Gastrocnemius medialis (tissue), 4 donors: ENCODE results near the gene EXOSC5. TPM values are rescaled to one million over a fixed set of nuclear protein-coding genes. Genes with fewer than 3 reads are reported as not detected.

ENCODE experiments used
- ATAC-seq, 2 donors: fragments of 150-250 bp; one replicate each; pipeline ENCODE4 v1.9.1; 2016
- DNase-seq, 2 donors: peaks; one replicate each; pipeline ENCODE4 v3.0.0-alpha.2; 2019
- H3K27ac ChIP-seq, 4 donors: fragments of 200-600 bp; sonication (generic); 1 replicate in 1 of 4; 2 replicates in 3 of 4; pipeline ENCODE4 v1.5.1; 2016 to 2018; ENCODE audit warnings: mild to moderate bottlenecking in 2 of 4, moderate library complexity in 1 of 4
- H3K27me3 ChIP-seq, 3 donors: fragments of 200-600 bp; sonication (generic) in 2 of 3; 1 replicate in 1 of 3; 2 replicates in 2 of 3; pipeline versions ENCODE4 v1.5.1 to v1.6.0; 2016 to 2019; ENCODE audit warnings: mild to moderate bottlenecking in 1 of 3, moderate library complexity in 1 of 3
- H3K36me3 ChIP-seq, 2 donors: fragments of 200-600 bp; sonication (generic) in 1 of 2; one replicate each; pipeline ENCODE4 v1.5.1; 2017 to 2018
- H3K4me1 ChIP-seq, 2 donors: fragments of 200-600 bp; sonication (generic) in 1 of 2; one replicate each; pipeline ENCODE4 v1.5.1; 2016 to 2017; ENCODE audit warnings: mild to moderate bottlenecking in 2 of 2
- H3K4me3 ChIP-seq, 4 donors: fragments of 200-600 bp; sonication (generic) in 3 of 4; 1 replicate in 1 of 4; 2 replicates in 3 of 4; pipeline ENCODE4 v1.5.1; 2016 to 2019; ENCODE audit warnings: mild to moderate bottlenecking in 2 of 4
- H3K9me3 ChIP-seq, 3 donors: fragments of 200-600 bp; sonication (generic) in 2 of 3; 1 replicate in 1 of 3; 2 replicates in 2 of 3; pipeline ENCODE4 v1.5.1; 2016 to 2019
- CTCF ChIP-seq, 5 experiments: fragments of 450-650 bp in 3 of 5; fragments of 200-600 bp in 2 of 5; sonication (generic) in 2 of 5; IDR thresholded peaks in 4 of 5; conservative IDR thresholded peaks in 1 of 5; 1 replicate in 4 of 5; 2 replicates in 1 of 5; pipeline ENCODE4 v1.5.1; 2016 to 2019; ENCODE audit warnings: antibody characterized with exemption in 5 of 5, mild to moderate bottlenecking in 3 of 5, moderate library complexity in 3 of 5
- POLR2A ChIP-seq, 2 donors: fragments of 450-650 bp; IDR thresholded peaks; one replicate each; pipeline ENCODE4 v1.6.1; 2017; ENCODE audit warnings: antibody characterized with exemption in 2 of 2, mild to moderate bottlenecking in 2 of 2, moderate library complexity in 2 of 2
- in situ Hi-C, 4 donors: fragments of 200-750 bp; cut with MboI; loops; one replicate each; pipeline versions ENCODE4 v1.15.0 to v1.8.0; 2017; ENCODE audit warnings: low sequenced_read_pairs in 4 of 4
- intact Hi-C: fragments of 100-400 bp; cut with DNase I; formaldehyde crosslinking; loops from one replicate; pipeline ENCODE4 v1.15.1; 2023; ENCODE audit warnings: low total_unique reads
- total RNA-seq, 4 donors: library from RNA; depleted of rRNA; stranded (reverse); fragments of >200 nt; gene quantifications; one replicate each; pipeline versions ENCODE4 v1.1.0 to v1.2.3, GENCODE V29; 2016

The EXOSC5 gene
- total RNA-seq, 4 donors from 2014 or later: 29.1 to 61.9 (median 40.9) TPM

- in situ Hi-C loops (no loop called here), intact Hi-C loops (no loop called here)
- Histone ChIP-seq H3K27ac (no peak overlapping the region), H3K36me3 (peaks cover 0 to 4% of the 10 kb centered on the region in 2 donors), H3K27me3 (peaks cover 0 to 3% (median 0%) of the 10 kb centered on the region in 3 donors), H3K9me3 (no peaks in the 10 kb centered on the region), H3K4me3 (no peak overlapping the region), H3K4me1 (no peaks in the 10 kb centered on the region)
- TF ChIP-seq CTCF (IDR thresholded peaks at IDR 0.05 in 4 of 5, conservative IDR thresholded peaks at IDR 0.05 in 1 of 5): no peak
- no peak for TF ChIP-seq POLR2A (IDR thresholded peaks at IDR 0.05)
- DNase-seq: no peak
- no peak for ATAC-seq
Measured at GRCh38 chr19:41344162-41344561, 53.0 kb downstream of the EXOSC5 start.

- Histone ChIP-seq H3K9me3 (no peaks in the 10 kb centered on the region), H3K4me3 (no peak overlapping the region), H3K27me3 (no peaks in the 10 kb centered on the region), H3K36me3 (peaks cover 0 to 4% of the 10 kb centered on the region in 2 donors), H3K27ac (no peak overlapping the region), H3K4me1 (no peaks in the 10 kb centered on the region)
- ATAC-seq (no peak), DNase-seq (no peak)
- intact Hi-C loops (no loop called here), in situ Hi-C loops (no loop called here)
- TF ChIP-seq CTCF (IDR thresholded peaks at IDR 0.05 in 4 of 5, conservative IDR thresholded peaks at IDR 0.05 in 1 of 5) (no peak), POLR2A (IDR thresholded peaks at IDR 0.05) (no peak)
Measured at GRCh38 chr19:41341669-41342490, 55.3 kb downstream of the EXOSC5 start.

- no peak for DNase-seq
- H3K27ac ChIP-seq: no peak overlapping the region
- no peaks in the 10 kb centered on the region for H3K4me1 ChIP-seq
- no peak for ATAC-seq
- in situ Hi-C loops (no loop called here), intact Hi-C loops (no loop called here)
- TF ChIP-seq POLR2A (IDR thresholded peaks at IDR 0.05) (no peak), CTCF (IDR thresholded peaks at IDR 0.05 in 4 of 5, conservative IDR thresholded peaks at IDR 0.05 in 1 of 5) (no peak)
- no peaks in the 10 kb centered on the region for H3K9me3 ChIP-seq
- no peaks in the 10 kb centered on the region for H3K27me3 ChIP-seq
- H3K4me3 ChIP-seq: no peak overlapping the region
- peaks cover 0 to 4% of the 10 kb centered on the region in 2 donors for H3K36me3 ChIP-seq
Measured at GRCh38 chr19:41339936-41340335, 57.2 kb downstream of the EXOSC5 start.

Other genes starting within 250 kb of the EXOSC5 start
- gene CYP2S1, start 204.1 kb downstream of the EXOSC5 start, total RNA-seq: under 1 TPM in 2 of 4 donors, not detected in 2; 0.31 to 0.64 TPM
- gene AXL, start 178.1 kb downstream of the EXOSC5 start, total RNA-seq: 10 to 100 TPM; 17.4 to 49.2 (median 37.4) TPM
- gene HNRNPUL1, start 133.0 kb downstream of the EXOSC5 start, total RNA-seq: 100 to 1,000 TPM in 1 of 4 donors, 10 to 100 TPM in 3; 49.5 to 101 (median 92.4) TPM
- 10 to 100 TPM in 3 of 4 donors, 1 to 10 TPM in 1; 8.6 to 15.3 (median 15.1) TPM for gene CCDC97, start 87.2 kb downstream of the EXOSC5 start, total RNA-seq
- gene TGFB1, start 43.4 kb downstream of the EXOSC5 start, total RNA-seq: 1 to 10 TPM; 1.9 to 5.2 (median 4.9) TPM
- gene B9D2, start 33.2 kb downstream of the EXOSC5 start, total RNA-seq: 1 to 10 TPM; 2.6 to 6.9 (median 4.5) TPM
- 10 to 100 TPM in 1 of 4 donors, 1 to 10 TPM in 3; 1.6 to 13.6 (median 4.7) TPM for gene TMEM91, start 20.8 kb downstream of the EXOSC5 start, total RNA-seq
- 100 to 1,000 TPM in 1 of 4 donors, 10 to 100 TPM in 3; 80.8 to 115 (median 84.1) TPM for gene BCKDHA, start 459 bp upstream of the EXOSC5 start, total RNA-seq
- under 1 TPM in 3 of 4 donors, not detected in 1; 0.24 to 0.33 (median 0.33) TPM for gene B3GNT8, start 30.0 kb upstream of the EXOSC5 start, total RNA-seq
- gene DMAC2, start 42.6 kb upstream of the EXOSC5 start, total RNA-seq: 10 to 100 TPM; 41.0 to 61.0 (median 49.8) TPM
- gene ERICH4, start 45.8 kb upstream of the EXOSC5 start, total RNA-seq: not detected
- under 1 TPM in 1 of 4 donors, not detected in 3; 0.49 TPM for gene CEACAM21, start 178.8 kb upstream of the EXOSC5 start, total RNA-seq
- gene CEACAM4, start 229.7 kb upstream of the EXOSC5 start, total RNA-seq: 1 to 10 TPM in 1 of 4 donors, under 1 TPM in 1, not detected in 2; 0.81 to 2.7 TPM